Measurements from ENCODE around the gene GJC2. TPM values are rescaled to one million over a fixed set of nuclear protein-coding genes. Genes with fewer than 3 reads are reported as not detected.
A peak's percentile ranks its signal among the peaks of the same experiment; 100 is the strongest.

Gene GJC2
- total RNA-seq (2022) (9.0 and 18.5 TPM in 2 replicates), Bru-seq, nascent RNA (percentile 42 among the genes with signal in this experiment), BruChase-seq, experiment 1, labeled RNA remaining after a 6-hour chase (percentile 56 among the genes with signal in this experiment), BruChase-seq, experiment 2, labeled RNA remaining after a 2-hour chase (percentile 54 among the genes with signal in this experiment)
- long read RNA-seq, partial matches to known transcripts: 6 of 9 reads
- long read RNA-seq, other reads (novel, unspliced or antisense): 0 of 9 reads

- CTCF ChIA-PET: interaction anchor here (1.1 to 5.9 kb wide), 3 partner anchors 16 to 48 kb away, joined by 4 to 63 read pairs (median 17); partner anchors contain the start of gene IBA57
- POLR2A ChIA-PET: interaction anchor here (7.8 to 8.9 kb wide), 2 partner anchors 8 to 15 kb away, joined by 76 to 137 read pairs; partner anchors contain the start of genes GUK1 and IBA57
- no peaks in the 10 kb centered on the region for H3K9me3 Mint-ChIP-seq (ENCODE audit: unreplicated experiment)
- intact Hi-C loops (cut with micrococcal nuclease): loop anchor here (1.0 kb wide), 1 partner anchor 14 kb away; no protein-coding TSS in a partner anchor
- H3K27ac Mint-ChIP-seq (ENCODE audit: low read depth, unreplicated experiment): peak within 1 kb of the TSS; percentile 83
- H3K4me1 Mint-ChIP-seq (ENCODE audit: insufficient read depth, unreplicated experiment): peaks cover 36% of the 10 kb centered on the region
- no TSS peak for BruUV-seq (replicated peaks)
- H3K27me3 Mint-ChIP-seq (ENCODE audit: insufficient read depth, unreplicated experiment): no peaks in the 10 kb centered on the region
- TF ChIP-seq CTCF (IDR thresholded peaks at IDR 0.05; ENCODE audit: unreplicated experiment): no peak
- H3K4me3 Mint-ChIP-seq (ENCODE audit: unreplicated experiment): peak within 1 kb of the TSS; percentile 44
- peak; percentile 71 for DNase-seq (ENCODE audit: unreplicated experiment)
- peaks cover 38% of the 10 kb centered on the region for H3K36me3 Mint-ChIP-seq (ENCODE audit: insufficient read depth, unreplicated experiment)
Observed at GRCh38 chr1:228149406-228150119, at the start of gene GJC2. Gene GJC2, plus strand, starts transcription at chr1:228149930. Its CDS starts 7,829 bp downstream, at chr1:228157759.

DNA sequence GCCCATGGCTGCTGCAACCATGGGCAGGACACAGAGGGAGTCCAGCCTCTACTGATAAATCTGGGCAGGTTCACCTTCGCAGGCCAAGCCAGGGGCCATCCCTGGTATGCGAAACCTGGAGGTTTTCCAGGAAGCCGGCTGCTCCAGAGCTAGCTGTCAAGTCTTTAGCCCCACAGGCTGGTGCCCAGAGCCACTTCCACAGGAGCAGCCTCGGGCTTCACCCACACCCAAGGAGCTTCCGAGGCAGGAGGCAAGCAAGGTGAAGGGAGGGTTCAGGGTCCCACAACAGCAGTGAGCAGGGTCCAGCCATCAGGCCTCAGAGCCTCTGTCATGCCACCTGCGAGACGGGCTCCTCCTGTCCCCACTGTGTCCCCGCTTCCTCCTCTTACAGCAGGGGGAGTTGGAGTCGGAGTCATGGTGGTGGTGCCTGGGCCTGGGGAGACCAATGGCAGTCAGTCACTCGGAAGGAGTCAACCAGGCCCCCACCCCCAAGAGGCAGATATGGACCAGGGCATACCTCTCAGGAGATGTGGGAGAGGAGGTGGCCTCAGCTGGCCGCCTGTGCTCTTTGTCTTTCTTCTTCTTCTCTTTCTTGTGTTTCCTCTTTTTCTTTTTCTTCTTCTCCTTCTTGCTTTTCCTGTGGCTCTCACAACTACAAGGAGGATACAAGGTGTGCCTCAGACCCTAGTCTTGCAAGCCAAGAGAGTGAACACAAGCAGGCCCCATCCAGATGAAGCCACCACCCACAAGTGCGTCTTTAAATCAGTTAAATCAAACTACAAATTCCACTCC lies 48.7 kb upstream of the GJC2 start:
- Mint-ChIP-seq H3K27ac (ENCODE audit: low read depth, unreplicated experiment) (peak overlapping the region; percentile 50), H3K36me3 (ENCODE audit: insufficient read depth, unreplicated experiment) (peaks cover 78% of the 10 kb centered on the region), H3K9me3 (ENCODE audit: unreplicated experiment) (no peaks in the 10 kb centered on the region), H3K4me3 (ENCODE audit: unreplicated experiment) (peak overlapping the region; percentile 87), H3K4me1 (ENCODE audit: insufficient read depth, unreplicated experiment) (peaks cover 33% of the 10 kb centered on the region), H3K27me3 (ENCODE audit: insufficient read depth, unreplicated experiment) (no peaks in the 10 kb centered on the region)
- POLR2A ChIA-PET: interaction anchor here (0.6 to 5.6 kb wide), 13 partner anchors 12 to 337 kb away, joined by 3 to 56 read pairs (median 7); partner anchors contain the start of gene ARF1
- intact Hi-C loops (cut with micrococcal nuclease): loop anchor here (10.0 kb wide), 1 partner anchor 616 kb away; no protein-coding TSS in a partner anchor
- no peak for TF ChIP-seq CTCF (IDR thresholded peaks at IDR 0.05; ENCODE audit: unreplicated experiment)
- CTCF ChIA-PET: interaction anchor here (0.7 to 4.0 kb wide), 6 partner anchors 14 to 155 kb away, joined by 3 to 26 read pairs (median 4); partner anchors contain the start of gene ARF1
- DNase-seq (ENCODE audit: unreplicated experiment): peak; percentile 41
- BruUV-seq (replicated peaks): TSS peak; percentile 75

DNA sequence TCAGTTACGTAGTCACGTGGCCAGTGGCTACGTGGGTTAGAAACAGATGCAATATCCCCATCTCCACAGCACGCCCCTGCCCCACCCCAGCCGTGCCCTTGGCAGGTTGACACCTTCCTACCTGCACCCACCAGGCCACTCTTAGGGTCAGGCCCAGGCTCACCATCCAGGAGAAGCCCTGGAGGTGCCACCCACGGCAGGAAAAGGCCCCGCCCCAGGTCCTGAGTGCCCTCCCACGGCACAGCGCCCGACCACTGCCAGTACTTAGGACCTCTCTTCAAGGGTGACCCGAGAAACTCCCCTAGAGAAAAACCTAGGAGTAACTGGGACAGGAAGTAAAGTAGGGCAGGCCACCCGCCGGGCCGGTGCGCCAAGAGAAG lies 48.1 kb upstream of the GJC2 start:
- Mint-ChIP-seq H3K4me3 (ENCODE audit: unreplicated experiment) (peak overlapping the region; percentile 87), H3K27ac (ENCODE audit: low read depth, unreplicated experiment) (peak overlapping the region; percentile 50), H3K4me1 (ENCODE audit: insufficient read depth, unreplicated experiment) (peaks cover 32% of the 10 kb centered on the region), H3K36me3 (ENCODE audit: insufficient read depth, unreplicated experiment) (peaks cover 77% of the 10 kb centered on the region), H3K9me3 (ENCODE audit: unreplicated experiment) (no peaks in the 10 kb centered on the region), H3K27me3 (ENCODE audit: insufficient read depth, unreplicated experiment) (no peaks in the 10 kb centered on the region)
- DNase-seq (ENCODE audit: unreplicated experiment): peak; percentile 30
- ChIA-PET POLR2A (interaction anchor here (0.6 to 5.6 kb wide), 10 partner anchors 13 to 357 kb away, joined by 3 to 56 read pairs (median 6); partner anchors contain the start of gene ARF1), CTCF (interaction anchor here (0.6 to 3.2 kb wide), 4 partner anchors 14 to 103 kb away, joined by 3 to 12 read pairs (median 6); partner anchors contain the start of genes ARF1 and GJC2)
- no peak for TF ChIP-seq CTCF (IDR thresholded peaks at IDR 0.05; ENCODE audit: unreplicated experiment)
- BruUV-seq (replicated peaks): no TSS peak
- intact Hi-C loops (cut with micrococcal nuclease): loop anchor here (10.0 kb wide), 1 partner anchor 617 kb away; no protein-coding TSS in a partner anchor
